PC-9 (cell line): ENCODE data around the gene GABARAPL1. TPM values are rescaled to one million over a fixed set of nuclear protein-coding genes. Genes with fewer than 3 reads are reported as not detected.
"Not testable (repeated sequence)": the region's sequence is repeated elsewhere in the genome, so short reads cannot be mapped to it uniquely, and the experiment has no call there.

Experiments
- BruUV-seq: library from RNA; stranded (reverse); fragments of 400-500 nt; replicated peaks from 2 replicates; lab custom pipeline; 2021; lab: Mats Ljungman, UMichigan
- CTCF ChIA-PET: fragments of 300-600 bp; sonication (Branson Sonifier 250); formaldehyde crosslinking; loops from one replicate; lab custom pipeline; 2022; ENCODE audit warnings: antibody characterized with exemption; lab: Charles Lee
- POLR2A ChIA-PET: fragments of 300-600 bp; sonication (Branson Sonifier 250); formaldehyde crosslinking; loops from one replicate; lab custom pipeline; 2022; ENCODE audit warnings: antibody characterized with exemption; ENCODE audit not compliant: unreplicated experiment; lab: Charles Lee
- DNase-seq, 2 experiments: peaks; one replicate each; pipeline versions ENCODE4 v3.0.0 to v3.0.0-alpha.2; 2015 to 2022; ENCODE audit warnings: mixed read lengths in 1 of 2
- H2AFZ ChIP-seq: fragments of 200-600 bp; sonication (generic); 2 replicates; pipeline ENCODE4 v1.8.1; 2017; ENCODE audit warnings: antibody characterized with exemption
- H3F3A ChIP-seq: fragments of 200-600 bp; sonication (generic); 2 replicates; pipeline ENCODE4 v1.8.1; 2017; ENCODE audit warnings: antibody characterized with exemption, mild to moderate bottlenecking, low read depth; ENCODE audit not compliant: insufficient read depth
- H3K27ac ChIP-seq: fragments of 200-600 bp; sonication (generic); 2 replicates; pipeline ENCODE4 v1.6.1; 2016; ENCODE audit warnings: mixed run types
- H3K27me3 ChIP-seq: fragments of 200-600 bp; sonication (generic); 2 replicates; pipeline ENCODE4 v1.6.1; 2016; ENCODE audit warnings: low read depth, mixed run types; ENCODE audit not compliant: insufficient read depth
- H3K36me3 ChIP-seq: fragments of 200-600 bp; sonication (generic); 2 replicates; pipeline ENCODE4 v1.6.1; 2016; ENCODE audit warnings: low read depth, mixed run types
- H3K4me1 ChIP-seq: fragments of 200-600 bp; sonication (generic); replicated peaks from 2 replicates; pipeline ENCODE4 v1.6.1; 2016; ENCODE audit warnings: mixed run types; ENCODE audit not compliant: insufficient read depth
- H3K4me2 ChIP-seq: fragments of 200-600 bp; sonication (generic); 2 replicates; pipeline ENCODE4 v1.6.1; 2017; ENCODE audit warnings: mixed run types
- H3K4me3 ChIP-seq: fragments of 200-600 bp; sonication (generic); 2 replicates; pipeline ENCODE4 v1.6.1; 2016; ENCODE audit warnings: mixed run types
- H3K79me2 ChIP-seq: fragments of 200-600 bp; sonication (generic); 2 replicates; pipeline ENCODE4 v1.6.1; 2017; ENCODE audit warnings: low read depth, mixed run types
- H3K9me2 ChIP-seq: fragments of 200-600 bp; sonication (generic); 2 replicates; pipeline ENCODE4 v1.8.1; 2017; ENCODE audit warnings: mild to moderate bottlenecking; ENCODE audit not compliant: insufficient read depth
- H3K9me3 ChIP-seq: fragments of 200-600 bp; sonication (generic); 2 replicates; pipeline ENCODE4 v1.8.1; 2016; ENCODE audit warnings: low read depth; ENCODE audit not compliant: insufficient read depth
- H4K20me1 ChIP-seq: fragments of 200-600 bp; sonication (generic); 2 replicates; pipeline ENCODE4 v1.8.1; 2017; ENCODE audit not compliant: insufficient read depth
- CTCF ChIP-seq: fragments of 200-600 bp; sonication (generic); conservative IDR thresholded peaks from 2 replicates; pipeline ENCODE4 v1.6.1; 2017; ENCODE audit warnings: mixed run types, antibody characterized with exemption, mild to moderate bottlenecking, moderate library complexity
- EZH2 ChIP-seq: fragments of 200-600 bp; sonication (generic); IDR thresholded peaks from 2 replicates; pipeline ENCODE4 v1.8.0; 2017; ENCODE audit warnings: antibody characterized with exemption, low read depth
- intact Hi-C: fragments of 100-400 bp; cut with micrococcal nuclease; formaldehyde crosslinking; loops from one replicate; pipeline ENCODE4 v1.10.0; 2022; ENCODE audit not compliant: unreplicated experiment
- total RNA-seq: library from RNA; stranded (reverse); gene quantifications from 2 replicates; pipeline ENCODE4 v1.2.3, GENCODE V29; 2021

The GABARAPL1 gene
- total RNA-seq, 1 experiment from 2014 or later = 85.6 TPM

- Histone ChIP-seq H3K4me1 (peaks cover 20% of the 10 kb centered on the region), H3K9me3 (no peaks in the 10 kb centered on the region), H3K36me3 (no peaks in the 10 kb centered on the region), H3K79me2 (peaks cover 20% of the 10 kb centered on the region), H3F3A (peaks cover 36% of the 10 kb centered on the region; the same call in 1 of the 2 replicates), H3K4me2 (peak overlapping the region; percentile 81), H4K20me1 (no peaks in the 10 kb centered on the region), H3K27ac (no peak overlapping the region), H3K9me2 (no peaks in the 10 kb centered on the region), H2AFZ (no peak overlapping the region), H3K27me3 (no peaks in the 10 kb centered on the region), H3K4me3 (peak overlapping the region; percentile 85; the same call in 1 of the 2 replicates)
- intact Hi-C loops = loop anchor here (10.0 kb wide), 2 partner anchors 181 to 461 kb away; partner anchors contain the start of gene CLEC9A
- TF ChIP-seq EZH2 (no peak), CTCF (no peak)
- DNase-seq = no peak
- BruUV-seq = no TSS peak
- POLR2A ChIA-PET = interaction anchor here (0.6 to 1.3 kb wide), 2 partner anchors 10 to 20 kb away, joined by 3 read pairs; no protein-coding TSS in a partner anchor
- CTCF ChIA-PET = interaction anchor here (1.8 kb wide), 1 partner anchor 62 kb away, joined by 8 read pairs; no protein-coding TSS in a partner anchor
Observed at GRCh38 chr12:10215436-10215835, 2.8 kb downstream of the GABARAPL1 start.

DNA sequence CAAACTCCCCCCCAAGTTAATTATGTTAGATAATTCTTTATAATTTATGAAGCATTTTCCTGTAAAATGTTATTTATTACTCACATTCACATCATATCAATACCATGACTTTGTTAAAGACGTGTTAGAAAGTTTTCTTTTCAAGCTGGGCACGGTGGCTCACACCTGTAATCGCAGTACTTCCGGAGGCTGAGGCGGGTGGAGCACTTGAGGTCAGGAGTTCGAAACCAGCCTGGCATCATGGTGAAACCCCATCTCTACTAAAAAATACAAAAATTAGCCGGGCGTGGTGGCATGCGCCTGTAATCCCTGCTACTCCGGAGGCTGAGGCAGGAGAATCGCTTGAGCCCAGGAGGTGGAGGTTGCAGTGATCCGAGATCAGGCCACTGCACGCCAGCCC lies 3.3 kb downstream of the GABARAPL1 start:
- ChIA-PET POLR2A (interaction anchor here (0.6 kb wide), 1 partner anchor 21 kb away, joined by 3 read pairs; no protein-coding TSS in a partner anchor), CTCF (interaction anchor here (1.8 kb wide), 1 partner anchor 63 kb away, joined by 8 read pairs; no protein-coding TSS in a partner anchor)
- H3K79me2 ChIP-seq = peaks cover 20% of the 10 kb centered on the region
- not testable (repeated sequence) for H3K27ac ChIP-seq, H3K4me3 ChIP-seq, H4K20me1 ChIP-seq, DNase-seq, H3K27me3 ChIP-seq, H2AFZ ChIP-seq, BruUV-seq, H3K9me3 ChIP-seq, H3K36me3 ChIP-seq, H3K9me2 ChIP-seq, H3K4me2 ChIP-seq
- intact Hi-C loops = loop anchor here (10.0 kb wide), 2 partner anchors 181 to 461 kb away; partner anchors contain the start of gene CLEC9A
- peaks cover 34% of the 10 kb centered on the region; the same call in 1 of the 2 replicates for H3F3A ChIP-seq
- peaks cover 20% of the 10 kb centered on the region for H3K4me1 ChIP-seq

DNA sequence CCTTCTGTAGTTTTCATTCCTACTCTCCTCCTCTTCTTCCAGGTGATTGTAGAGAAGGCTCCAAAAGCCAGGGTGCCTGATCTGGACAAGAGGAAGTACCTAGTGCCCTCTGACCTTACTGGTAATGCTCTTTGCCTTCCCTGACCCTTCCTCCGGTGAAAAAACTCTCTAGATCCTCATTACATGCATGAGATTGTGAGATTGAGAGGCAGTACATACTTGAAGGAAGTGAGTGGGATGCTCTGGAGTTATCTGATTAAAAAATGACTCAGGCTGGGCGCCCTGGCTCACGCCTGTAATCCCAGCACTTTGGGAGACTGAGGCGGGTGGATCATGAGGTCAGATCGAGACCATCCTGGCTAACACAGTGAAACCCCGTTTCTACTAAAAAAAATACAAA lies 5.3 kb downstream of the GABARAPL1 start:
- intact Hi-C loops = loop anchor here (10.0 kb wide), 2 partner anchors 183 to 463 kb away; partner anchors contain the start of gene CLEC9A
- CTCF ChIA-PET = no interaction called here
- BruUV-seq = no TSS peak

More for the DNA sequence above, 5.3 kb downstream of the GABARAPL1 start:
- Histone ChIP-seq H2AFZ (no peak overlapping the region), H3K9me3 (no peaks in the 10 kb centered on the region), H3K79me2 (peaks cover 20% of the 10 kb centered on the region), H3K27me3 (no peaks in the 10 kb centered on the region), H3K36me3 (peaks cover 18% of the 10 kb centered on the region; the same call in 1 of the 2 replicates), H3F3A (peaks cover 21% of the 10 kb centered on the region; the same call in 1 of the 2 replicates), H3K4me3 (no peak overlapping the region), H3K27ac (no peak overlapping the region), H3K4me2 (no peak overlapping the region), H3K9me2 (no peaks in the 10 kb centered on the region), H4K20me1 (no peaks in the 10 kb centered on the region), H3K4me1 (peaks cover 20% of the 10 kb centered on the region)
- no peak for TF ChIP-seq CTCF
- POLR2A ChIA-PET = no interaction called here
- DNase-seq = no peak
